Measurements from ENCODE around the gene WFDC5. TPM values are rescaled to one million over a fixed set of nuclear protein-coding genes. Genes with fewer than 3 reads are reported as not detected.

The WFDC5 gene
- total and polyA plus RNA-seq, 8 donors, result not detected

GRCh38 chr20:45082468-45082867 lies 32.5 kb downstream of the WFDC5 start:
- 97 to 98% methylated on average over 3 of the region's 3 CpGs for WGBS, 2 donors
- H3K9me3 ChIP-seq, result no peaks in the 10 kb centered on the region
- H3K27me3 ChIP-seq, result no peaks in the 10 kb centered on the region
- H3K4me1 ChIP-seq, result no peaks in the 10 kb centered on the region
- DNase-seq, result no peak
- no peak overlapping the region for H3K27ac ChIP-seq
- H3K4me3 ChIP-seq, result no peak overlapping the region
- ATAC-seq, result no peak
- H3K36me3 ChIP-seq, result no peaks in the 10 kb centered on the region
- TF ChIP-seq, protein P1, sequence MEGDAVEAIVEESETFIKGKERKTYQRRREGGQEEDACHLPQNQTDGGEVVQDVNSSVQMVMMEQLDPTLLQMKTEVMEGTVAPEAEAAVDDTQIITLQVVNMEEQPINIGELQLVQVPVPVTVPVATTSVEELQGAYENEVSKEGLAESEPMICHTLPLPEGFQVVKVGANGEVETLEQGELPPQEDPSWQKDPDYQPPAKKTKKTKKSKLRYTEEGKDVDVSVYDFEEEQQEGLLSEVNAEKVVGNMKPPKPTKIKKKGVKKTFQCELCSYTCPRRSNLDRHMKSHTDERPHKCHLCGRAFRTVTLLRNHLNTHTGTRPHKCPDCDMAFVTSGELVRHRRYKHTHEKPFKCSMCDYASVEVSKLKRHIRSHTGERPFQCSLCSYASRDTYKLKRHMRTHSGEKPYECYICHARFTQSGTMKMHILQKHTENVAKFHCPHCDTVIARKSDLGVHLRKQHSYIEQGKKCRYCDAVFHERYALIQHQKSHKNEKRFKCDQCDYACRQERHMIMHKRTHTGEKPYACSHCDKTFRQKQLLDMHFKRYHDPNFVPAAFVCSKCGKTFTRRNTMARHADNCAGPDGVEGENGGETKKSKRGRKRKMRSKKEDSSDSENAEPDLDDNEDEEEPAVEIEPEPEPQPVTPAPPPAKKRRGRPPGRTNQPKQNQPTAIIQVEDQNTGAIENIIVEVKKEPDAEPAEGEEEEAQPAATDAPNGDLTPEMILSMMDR (IDR thresholded peaks at IDR 0.05), result no peak
- intact Hi-C loops (cut with DNase I), result no loop called here
- FAIRE-seq, result no peak

DNA sequence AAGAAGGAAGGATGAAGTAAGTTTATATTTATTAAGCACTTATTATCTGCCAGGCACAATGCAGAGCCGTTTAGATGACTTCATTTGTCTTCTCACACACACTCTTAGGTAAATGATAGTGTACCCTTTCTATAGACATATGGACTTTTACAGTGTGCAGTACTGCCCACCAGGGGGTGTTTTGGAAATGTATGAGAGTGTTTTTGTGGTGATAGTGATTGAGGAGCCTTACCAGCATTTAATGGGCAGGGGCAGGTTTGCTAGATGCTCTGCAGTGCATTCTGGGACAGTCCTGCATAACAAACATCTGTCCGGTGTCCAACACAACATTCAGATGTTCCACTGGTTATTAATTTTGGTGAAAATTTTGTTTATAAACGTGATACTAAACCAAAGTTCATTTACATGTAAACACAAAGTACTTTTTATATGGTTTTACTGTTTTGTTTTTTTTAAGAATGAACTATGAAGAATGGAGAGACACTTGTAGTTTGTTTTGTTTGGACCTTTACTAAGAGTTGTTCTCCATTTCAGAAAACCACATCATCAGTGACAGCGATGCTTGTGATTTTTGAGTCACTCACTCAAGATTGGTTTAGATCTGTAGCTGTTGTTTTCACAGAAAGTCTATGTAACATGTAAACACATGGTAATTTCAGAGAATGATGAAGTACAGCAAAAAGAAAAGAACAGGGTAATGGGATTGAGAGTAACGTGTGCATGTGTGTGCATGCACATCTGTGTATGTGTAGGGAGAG lies 33.9 kb downstream of the WFDC5 start:
- FAIRE-seq (no peak), DNase-seq (no peak), ATAC-seq (no peak)
- H3K4me3 ChIP-seq, result no peak overlapping the region
- H3K27ac ChIP-seq, result no peak overlapping the region
- TF ChIP-seq, protein P1 (IDR thresholded peaks at IDR 0.05), result no peak
- H3K36me3 ChIP-seq, result no peaks in the 10 kb centered on the region
- H3K4me1 ChIP-seq, result no peaks in the 10 kb centered on the region
- WGBS, 2 donors, result 81 to 84% methylated on average over 5 of the region's 5 CpGs
- no peaks in the 10 kb centered on the region for H3K9me3 ChIP-seq
- intact Hi-C loops (cut with DNase I), result no loop called here
- H3K27me3 ChIP-seq, result no peaks in the 10 kb centered on the region

- DNase-seq, result no peak
- no peak overlapping the region for H3K4me3 ChIP-seq
- no peaks in the 10 kb centered on the region for H3K4me1 ChIP-seq
- H3K9me3 ChIP-seq, result no peaks in the 10 kb centered on the region
- 86 to 88% methylated on average over 3 of the region's 3 CpGs for WGBS, 2 donors
- TF ChIP-seq, protein P1 (IDR thresholded peaks at IDR 0.05), result no peak
- no peaks in the 10 kb centered on the region for H3K36me3 ChIP-seq
- ATAC-seq, result no peak
- intact Hi-C loops (cut with DNase I), result no loop called here
- H3K27me3 ChIP-seq, result no peaks in the 10 kb centered on the region
- no peak for FAIRE-seq
- H3K27ac ChIP-seq, result no peak overlapping the region
Measured at GRCh38 chr20:45077559-45077958, 37.4 kb downstream of the WFDC5 start.

GRCh38 chr20:45073221-45073620 lies 41.8 kb downstream of the WFDC5 start:
- DNase-seq (no peak), ATAC-seq (no peak), FAIRE-seq (no peak)
- Histone ChIP-seq H3K4me1 (no peaks in the 10 kb centered on the region), H3K27ac (no peak overlapping the region), H3K9me3 (no peaks in the 10 kb centered on the region), H3K27me3 (no peaks in the 10 kb centered on the region), H3K4me3 (no peak overlapping the region), H3K36me3 (no peaks in the 10 kb centered on the region)
- WGBS, 2 donors, result 88 to 91% methylated on average over 3 of the region's 3 CpGs
- TF ChIP-seq, protein P1 (IDR thresholded peaks at IDR 0.05), result no peak
- intact Hi-C loops (cut with DNase I), result no loop called here

GRCh38 chr20:45072066-45072465 lies 42.9 kb downstream of the WFDC5 start:
- no peak for FAIRE-seq
- no peaks in the 10 kb centered on the region for H3K36me3 ChIP-seq
- WGBS, 2 donors, result 85 to 88% methylated on average over 1 of the region's 1 CpG
- no peak for DNase-seq
- TF ChIP-seq, protein P1 (IDR thresholded peaks at IDR 0.05), result no peak
- no peaks in the 10 kb centered on the region for H3K9me3 ChIP-seq
- no peak overlapping the region for H3K4me3 ChIP-seq
- H3K27me3 ChIP-seq, result no peaks in the 10 kb centered on the region
- ATAC-seq, result no peak
- H3K4me1 ChIP-seq, result no peaks in the 10 kb centered on the region
- H3K27ac ChIP-seq, result no peak overlapping the region
- intact Hi-C loops (cut with DNase I), result no loop called here
